HepG2 (cell line): ENCODE data around the gene DDX17. TPM values are rescaled to one million over a fixed set of nuclear protein-coding genes. Genes with fewer than 3 reads are reported as not detected.

Experiments used
- EEA1 ChIP-seq: sonication (generic); formaldehyde crosslinking; IDR thresholded peaks from 2 replicates; pipeline ENCODE4 v1.5.1; 2020; ENCODE audit warnings: mild to moderate bottlenecking, missing genetic modification reagents, borderline replicate concordance
- MED13 ChIP-seq: sonication (generic); formaldehyde crosslinking; IDR thresholded peaks from 2 replicates; pipeline ENCODE4 v1.5.0; 2020; ENCODE audit warnings: missing genetic modification reagents
- MEF2D ChIP-seq: sonication (generic); formaldehyde crosslinking; IDR thresholded peaks from 2 replicates; pipeline ENCODE4 v1.5.1; 2020; ENCODE audit warnings: mild to moderate bottlenecking, missing genetic modification reagents
- RCOR2 ChIP-seq: IDR thresholded peaks from 2 replicates; pipeline ENCODE4 v1.6.1; 2016; ENCODE audit warnings: missing biosample characterization, missing genetic modification reagents
- SMARCC2 ChIP-seq: fragments of 450-650 bp; IDR thresholded peaks from 2 replicates; pipeline ENCODE4 v1.6.1; 2017; ENCODE audit warnings: antibody characterized with exemption, mild to moderate bottlenecking
- YEATS2 ChIP-seq: sonication (generic); formaldehyde crosslinking; IDR thresholded peaks from 2 replicates; pipeline ENCODE4 v1.4.0; 2020; ENCODE audit warnings: missing genetic modification reagents, borderline replicate concordance
- ZBTB14 ChIP-seq: sonication (generic); formaldehyde crosslinking; IDR thresholded peaks from 2 replicates; pipeline ENCODE4 v1.4.0; 2020; ENCODE audit warnings: missing genetic modification reagents
- ZNF18 ChIP-seq: sonication (generic); formaldehyde crosslinking; IDR thresholded peaks from 2 replicates; pipeline ENCODE4 v1.8.0; 2022; ENCODE audit warnings: mild to moderate bottlenecking, missing genetic modification reagents; ENCODE audit not compliant: insufficient replicate concordance
- ZNF607 ChIP-seq: sonication (generic); formaldehyde crosslinking; IDR thresholded peaks from 2 replicates; pipeline ENCODE4 v1.5.1; 2020; ENCODE audit warnings: missing genetic modification reagents, mild to moderate bottlenecking, borderline replicate concordance
- ZNF879 ChIP-seq: sonication (generic); formaldehyde crosslinking; IDR thresholded peaks from 2 replicates; pipeline ENCODE4 v1.8.1; 2023; ENCODE audit warnings: missing genetic modification reagents
- polyA plus RNA-seq, 8 experiments: library from polyadenylated mRNA; depleted of rRNA in 3 of 8; stranded (reverse) in 7 of 8; unstranded in 1 of 8; fragments of >200 nt; fragmentation: Illumina TruSeq in 4 of 8; extraction: Trizol in 4 of 8; gene quantifications; 2 replicates each; pipeline versions ENCODE4 v1.2.1 to v1.2.3, GENCODE V29; 2011 to 2016; ENCODE audit warnings: low read depth in 4 of 8, missing spikeins in 1 of 8, mixed read lengths in 1 of 8; ENCODE audit not compliant: insufficient read depth in 1 of 8
- total RNA-seq, 5 experiments: library from RNA; depleted of rRNA; stranded (reverse); fragments of >200 nt; fragmentation: Illumina TruSeq; extraction: Trizol; gene quantifications; 2 replicates each; pipeline ENCODE4 v1.2.3, GENCODE V29; 2016; ENCODE audit warnings: low read depth in 1 of 5
- TF ChIP-seq, protein P1 (sequence below): sonication (generic); formaldehyde crosslinking; IDR thresholded peaks from 2 replicates; pipeline ENCODE4 v1.4.0; 2020; ENCODE audit warnings: missing genetic modification reagents, borderline replicate concordance
- TF ChIP-seq, protein P2 (sequence below): sonication (generic); formaldehyde crosslinking; IDR thresholded peaks from 2 replicates; pipeline ENCODE4 v1.4.0; 2020; ENCODE audit warnings: mild to moderate bottlenecking, low read depth, missing genetic modification reagents
- TF ChIP-seq, protein P3 (sequence below): sonication (generic); formaldehyde crosslinking; IDR thresholded peaks from 2 replicates; pipeline ENCODE4 v1.4.0; 2020; ENCODE audit warnings: mild to moderate bottlenecking, missing genetic modification reagents

Gene DDX17
- total and polyA plus RNA-seq, 2 of the 13 experiments (the other 11 are each of a cell fraction or from before 2014, with no cell fraction given) = 238 to 344 TPM

DNA sequence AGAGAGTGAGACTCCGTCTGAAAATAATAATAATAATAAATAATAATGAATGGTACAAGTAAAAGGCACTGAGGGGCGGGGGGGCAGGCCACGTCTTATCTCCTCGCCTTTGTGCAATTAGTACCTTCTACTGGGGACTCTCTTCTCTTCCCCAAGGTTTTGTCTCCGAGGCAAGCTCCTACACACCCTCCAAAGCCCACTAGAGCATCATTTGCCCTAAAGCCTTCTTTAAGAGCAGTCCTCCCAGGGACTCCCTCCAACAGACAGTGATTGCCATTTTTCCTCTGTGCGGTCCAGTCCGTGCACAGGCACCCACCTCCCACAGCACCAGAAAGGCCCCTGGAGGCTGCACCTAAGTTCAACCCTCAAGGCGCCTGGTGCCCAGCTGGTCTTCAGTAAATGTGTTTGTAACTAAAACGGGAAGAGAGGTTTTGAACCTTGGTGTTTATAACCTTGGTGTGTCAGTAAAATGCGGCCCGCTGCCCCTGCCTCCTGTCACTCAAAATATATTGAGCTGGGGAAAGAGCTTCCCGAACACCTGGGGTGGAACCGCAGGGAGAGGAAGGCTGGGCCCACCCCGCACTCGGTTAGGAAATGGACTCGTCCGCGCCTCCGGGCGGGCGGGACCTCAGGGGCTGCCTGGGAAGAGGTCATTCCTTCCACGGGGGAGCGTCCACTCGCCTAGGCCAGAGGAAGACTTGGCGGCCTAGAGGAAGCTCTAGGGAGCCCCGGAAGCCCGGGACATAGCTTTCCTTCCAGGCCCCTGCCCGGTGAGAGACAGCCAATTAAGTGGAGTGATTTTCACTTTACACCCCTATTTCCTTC lies 42.9 kb downstream of the DDX17 start (continued):
- TF ChIP-seq, protein P1, sequence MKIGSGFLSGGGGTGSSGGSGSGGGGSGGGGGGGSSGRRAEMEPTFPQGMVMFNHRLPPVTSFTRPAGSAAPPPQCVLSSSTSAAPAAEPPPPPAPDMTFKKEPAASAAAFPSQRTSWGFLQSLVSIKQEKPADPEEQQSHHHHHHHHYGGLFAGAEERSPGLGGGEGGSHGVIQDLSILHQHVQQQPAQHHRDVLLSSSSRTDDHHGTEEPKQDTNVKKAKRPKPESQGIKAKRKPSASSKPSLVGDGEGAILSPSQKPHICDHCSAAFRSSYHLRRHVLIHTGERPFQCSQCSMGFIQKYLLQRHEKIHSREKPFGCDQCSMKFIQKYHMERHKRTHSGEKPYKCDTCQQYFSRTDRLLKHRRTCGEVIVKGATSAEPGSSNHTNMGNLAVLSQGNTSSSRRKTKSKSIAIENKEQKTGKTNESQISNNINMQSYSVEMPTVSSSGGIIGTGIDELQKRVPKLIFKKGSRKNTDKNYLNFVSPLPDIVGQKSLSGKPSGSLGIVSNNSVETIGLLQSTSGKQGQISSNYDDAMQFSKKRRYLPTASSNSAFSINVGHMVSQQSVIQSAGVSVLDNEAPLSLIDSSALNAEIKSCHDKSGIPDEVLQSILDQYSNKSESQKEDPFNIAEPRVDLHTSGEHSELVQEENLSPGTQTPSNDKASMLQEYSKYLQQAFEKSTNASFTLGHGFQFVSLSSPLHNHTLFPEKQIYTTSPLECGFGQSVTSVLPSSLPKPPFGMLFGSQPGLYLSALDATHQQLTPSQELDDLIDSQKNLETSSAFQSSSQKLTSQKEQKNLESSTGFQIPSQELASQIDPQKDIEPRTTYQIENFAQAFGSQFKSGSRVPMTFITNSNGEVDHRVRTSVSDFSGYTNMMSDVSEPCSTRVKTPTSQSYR (CRISPR knock-in tag) = peak; percentile 41; the same call in 1 of the 2 replicates
- TF ChIP-seq ZNF879 (CRISPR knock-in tag) = no peak
- TF ChIP-seq RCOR2 = 0 out of 2 replicates have a peak, but pooled peaks have one; percentile 55
- TF ChIP-seq YEATS2 (CRISPR knock-in tag) = peak; percentile 64; the same call in 1 of the 2 replicates
- TF ChIP-seq MED13 (CRISPR knock-in tag) = no peak
- TF ChIP-seq ZNF18 = no peak
- TF ChIP-seq, protein P2, sequence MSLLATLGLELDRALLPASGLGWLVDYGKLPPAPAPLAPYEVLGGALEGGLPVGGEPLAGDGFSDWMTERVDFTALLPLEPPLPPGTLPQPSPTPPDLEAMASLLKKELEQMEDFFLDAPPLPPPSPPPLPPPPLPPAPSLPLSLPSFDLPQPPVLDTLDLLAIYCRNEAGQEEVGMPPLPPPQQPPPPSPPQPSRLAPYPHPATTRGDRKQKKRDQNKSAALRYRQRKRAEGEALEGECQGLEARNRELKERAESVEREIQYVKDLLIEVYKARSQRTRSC (CRISPR knock-in tag) = no peak
- TF ChIP-seq EEA1 (CRISPR knock-in tag) = no peak
- no peak for TF ChIP-seq SMARCC2
- TF ChIP-seq, protein P3, sequence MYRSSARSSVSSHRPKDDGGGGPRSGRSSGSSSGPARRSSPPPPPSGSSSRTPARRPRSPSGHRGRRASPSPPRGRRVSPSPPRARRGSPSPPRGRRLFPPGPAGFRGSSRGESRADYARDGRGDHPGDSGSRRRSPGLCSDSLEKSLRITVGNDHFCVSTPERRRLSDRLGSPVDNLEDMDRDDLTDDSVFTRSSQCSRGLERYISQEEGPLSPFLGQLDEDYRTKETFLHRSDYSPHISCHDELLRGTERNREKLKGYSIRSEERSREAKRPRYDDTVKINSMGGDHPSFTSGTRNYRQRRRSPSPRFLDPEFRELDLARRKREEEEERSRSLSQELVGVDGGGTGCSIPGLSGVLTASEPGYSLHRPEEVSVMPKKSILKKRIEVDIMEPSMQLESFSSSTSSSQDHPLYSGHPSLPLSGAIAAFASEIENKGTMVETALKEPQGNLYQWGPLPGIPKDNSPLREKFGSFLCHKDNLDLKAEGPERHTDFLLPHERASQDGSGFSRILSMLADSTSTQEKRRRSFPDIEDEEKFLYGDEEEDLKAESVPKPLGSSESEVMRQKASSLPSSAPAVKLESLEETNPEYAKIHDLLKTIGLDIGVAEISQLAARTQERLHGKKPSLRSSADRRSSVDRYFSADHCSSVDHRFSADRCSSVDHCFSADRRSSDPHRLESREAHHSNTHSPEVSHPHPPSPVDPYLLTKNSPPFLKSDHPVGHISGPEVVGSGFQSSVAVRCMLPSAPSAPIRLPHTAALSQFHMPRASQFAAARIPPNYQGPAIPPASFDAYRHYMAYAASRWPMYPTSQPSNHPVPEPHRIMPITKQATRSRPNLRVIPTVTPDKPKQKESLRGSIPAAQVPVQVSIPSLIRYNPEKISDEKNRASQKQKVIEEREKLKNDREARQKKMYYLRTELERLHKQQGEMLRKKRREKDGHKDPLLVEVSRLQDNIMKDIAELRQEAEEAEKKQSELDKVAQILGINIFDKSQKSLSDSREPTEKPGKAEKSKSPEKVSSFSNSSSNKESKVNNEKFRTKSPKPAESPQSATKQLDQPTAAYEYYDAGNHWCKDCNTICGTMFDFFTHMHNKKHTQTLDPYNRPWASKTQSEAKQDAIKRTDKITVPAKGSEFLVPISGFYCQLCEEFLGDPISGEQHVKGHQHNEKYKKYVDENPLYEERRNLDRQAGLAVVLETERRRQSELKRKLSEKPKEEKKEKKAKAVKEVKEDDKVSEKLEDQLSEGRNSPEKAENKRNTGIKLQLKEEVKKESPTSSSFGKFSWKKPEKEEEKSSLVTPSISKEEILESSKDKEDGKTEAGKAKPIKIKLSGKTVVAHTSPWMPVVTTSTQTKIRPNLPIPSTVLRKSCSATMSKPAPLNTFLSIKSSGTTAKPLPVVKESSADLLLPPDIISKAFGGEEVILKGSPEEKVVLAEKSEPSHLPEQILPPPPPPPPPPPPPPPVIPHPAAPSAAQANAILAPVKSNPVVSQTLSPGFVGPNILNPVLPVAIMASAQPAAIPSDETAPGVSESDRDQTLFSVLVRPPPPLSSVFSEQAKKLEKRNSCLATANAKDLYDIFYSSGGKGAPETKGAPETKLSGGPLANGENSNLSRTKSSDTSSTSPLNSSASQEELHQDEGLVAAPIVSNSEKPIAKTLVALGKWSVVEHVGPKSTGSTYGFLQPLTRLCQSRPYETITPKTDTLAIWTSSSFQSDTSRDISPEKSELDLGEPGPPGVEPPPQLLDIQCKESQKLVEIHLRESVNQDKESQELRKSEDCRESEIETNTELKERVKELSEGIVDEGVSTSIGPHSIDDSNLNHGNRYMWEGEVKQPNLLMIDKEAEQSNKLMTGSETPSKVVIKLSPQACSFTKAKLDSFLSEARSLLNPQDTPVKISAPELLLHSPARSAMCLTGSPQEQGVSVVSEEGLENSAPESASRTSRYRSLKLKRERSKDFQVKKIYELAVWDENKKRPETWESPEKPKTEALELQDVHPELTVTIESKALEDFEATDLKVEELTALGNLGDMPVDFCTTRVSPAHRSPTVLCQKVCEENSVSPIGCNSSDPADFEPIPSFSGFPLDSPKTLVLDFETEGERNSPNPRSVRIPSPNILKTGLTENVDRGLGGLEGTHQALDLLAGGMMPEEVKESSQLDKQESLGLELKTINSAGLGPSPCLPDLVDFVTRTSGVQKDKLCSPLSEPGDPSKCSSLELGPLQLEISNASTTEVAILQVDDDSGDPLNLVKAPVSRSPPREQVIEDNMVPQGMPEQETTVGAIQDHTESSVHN (CRISPR knock-in tag) = no peak
- no peak for TF ChIP-seq ZBTB14 (CRISPR knock-in tag)
- no peak for TF ChIP-seq ZNF607 (CRISPR knock-in tag)
- TF ChIP-seq MEF2D (CRISPR knock-in tag) = no peak
